H9 (cell line): ENCODE results near the gene NAP1L5. TPM values are rescaled to one million over a fixed set of nuclear protein-coding genes. Genes with fewer than 3 reads are reported as not detected.

Experiments used
- DNase-seq: peaks from one replicate; pipeline ENCODE4 v3.0.0-alpha.2; 2017
- H2AFZ ChIP-seq: one replicate; pipeline ENCODE4 v1.6.1; 2013; ENCODE audit warnings: mild to moderate bottlenecking, low read length, control low read depth, moderate library complexity
- H2AK5ac ChIP-seq: 2 replicates; pipeline ENCODE4 v1.6.1; 2013; ENCODE audit warnings: low read length, control low read depth, mixed read lengths; ENCODE audit not compliant: insufficient read length
- H2BK120ac ChIP-seq: one replicate; pipeline ENCODE4 v1.6.1; 2013; ENCODE audit warnings: low read depth, mild to moderate bottlenecking, low read length, control low read depth, inconsistent platforms; ENCODE audit not compliant: poor library complexity, severe bottlenecking
- H2BK12ac ChIP-seq: 2 replicates; pipeline ENCODE4 v1.6.1; 2013; ENCODE audit warnings: low read length, control low read depth, mixed read lengths, low read depth; ENCODE audit not compliant: insufficient read length
- H2BK15ac ChIP-seq: 2 replicates; pipeline ENCODE4 v1.6.1; 2013; ENCODE audit warnings: low read depth, low read length, control low read depth
- H2BK20ac ChIP-seq: one replicate; pipeline ENCODE4 v1.6.1; 2013; ENCODE audit warnings: low read depth, mild to moderate bottlenecking, low read length, control low read depth, inconsistent platforms; ENCODE audit not compliant: poor library complexity, severe bottlenecking
- H2BK5ac ChIP-seq: 2 replicates; pipeline ENCODE4 v1.6.1; 2013; ENCODE audit warnings: low read length, control low read depth, mixed read lengths; ENCODE audit not compliant: insufficient read length
- H3K14ac ChIP-seq: 2 replicates; pipeline ENCODE4 v1.6.1; 2013; ENCODE audit warnings: low read length, control low read depth; ENCODE audit not compliant: insufficient read depth
- H3K18ac ChIP-seq: 2 replicates; pipeline ENCODE4 v1.6.1; 2013; ENCODE audit warnings: low read depth, mild to moderate bottlenecking, mixed read lengths, low read length, control low read depth; ENCODE audit not compliant: insufficient read length
- H3K23ac ChIP-seq: 2 replicates; pipeline ENCODE4 v1.6.1; 2013; ENCODE audit warnings: low read length, control low read depth, mixed read lengths, low read depth; ENCODE audit not compliant: insufficient read length
- H3K23me2 ChIP-seq: 2 replicates; pipeline ENCODE4 v1.6.1; 2013; ENCODE audit warnings: low read depth, mild to moderate bottlenecking, mixed read lengths, low read length, control low read depth; ENCODE audit not compliant: insufficient read length, poor library complexity, severe bottlenecking
- H3K27ac ChIP-seq: 2 replicates; pipeline ENCODE4 v1.5.1; 2013; ENCODE audit warnings: low read length, control low read depth, mixed read lengths, low read depth; ENCODE audit not compliant: insufficient read length
- H3K27me3 ChIP-seq: 2 replicates; pipeline ENCODE4 v1.6.1; 2013; ENCODE audit warnings: low read length, control low read depth, inconsistent platforms; ENCODE audit not compliant: insufficient read depth
- H3K4ac ChIP-seq: 2 replicates; pipeline ENCODE4 v1.6.1; 2013; ENCODE audit warnings: low read depth, mild to moderate bottlenecking, control low read depth, inconsistent platforms, low read length, moderate library complexity
- H3K4me1 ChIP-seq: 2 replicates; pipeline ENCODE4 v1.6.1; 2013; ENCODE audit warnings: low read length, control low read depth, inconsistent platforms; ENCODE audit not compliant: insufficient read depth
- H3K4me2 ChIP-seq: 2 replicates; pipeline ENCODE4 v1.6.1; 2013; ENCODE audit warnings: low read length, control low read depth, mixed read lengths; ENCODE audit not compliant: insufficient read length, insufficient read depth
- H3K56ac ChIP-seq: 2 replicates; pipeline ENCODE4 v1.6.1; 2013; ENCODE audit warnings: low read depth, mild to moderate bottlenecking, mixed read lengths, low read length, control low read depth; ENCODE audit not compliant: insufficient read length
- H3K79me1 ChIP-seq: 2 replicates; pipeline ENCODE4 v1.6.1; 2013; ENCODE audit warnings: low read depth, mild to moderate bottlenecking, moderate library complexity, low read length, control low read depth, inconsistent platforms; ENCODE audit not compliant: insufficient read depth, poor library complexity, severe bottlenecking
- H3K79me2 ChIP-seq: 2 replicates; pipeline ENCODE4 v1.6.1; 2013; ENCODE audit warnings: low read length, control low read depth, inconsistent platforms; ENCODE audit not compliant: insufficient read depth
- H3K9ac ChIP-seq: 2 replicates; pipeline ENCODE4 v1.6.1; 2013; ENCODE audit warnings: low read length, control low read depth, mixed read lengths; ENCODE audit not compliant: insufficient read length; ENCODE audit errors: extremely low read depth
- H3K9me3 ChIP-seq: one replicate; pipeline ENCODE4 v1.6.1; 2013; ENCODE audit warnings: low read depth, low read length, inconsistent platforms; ENCODE audit not compliant: control insufficient read depth
- H3T11ph ChIP-seq: one replicate; pipeline ENCODE4 v1.6.1; 2013; ENCODE audit warnings: mild to moderate bottlenecking, low read length, control low read depth, inconsistent platforms
- H4K20me1 ChIP-seq: one replicate; pipeline ENCODE4 v1.6.1; 2013; ENCODE audit not compliant: control insufficient read depth, insufficient read length, insufficient read depth
- H4K5ac ChIP-seq: 2 replicates; pipeline ENCODE4 v1.6.1; 2013; ENCODE audit warnings: low read depth, mild to moderate bottlenecking, mixed read lengths, low read length, control low read depth; ENCODE audit not compliant: insufficient read length
- H4K8ac ChIP-seq: replicated peaks from 2 replicates; pipeline ENCODE4 v1.6.1; 2013; ENCODE audit warnings: low read length, control low read depth, mixed read lengths, low read depth; ENCODE audit not compliant: insufficient read length
- H4K91ac ChIP-seq: 2 replicates; pipeline ENCODE4 v1.6.1; 2013; ENCODE audit warnings: low read depth, mild to moderate bottlenecking, moderate library complexity, mixed read lengths, low read length, control low read depth; ENCODE audit not compliant: insufficient read length
- H3K27ac Mint-ChIP-seq, 3 experiments: 2 replicates in 2 of 3; 3 replicates in 1 of 3; pipeline ENCODE4 v1.8.0; 2020 to 2021; ENCODE audit warnings: mixed read lengths in 3 of 3, mild to moderate bottlenecking in 1 of 3, moderate library complexity in 1 of 3
- H3K27me3 Mint-ChIP-seq: 2 replicates; pipeline ENCODE4 v1.8.0; 2021; ENCODE audit warnings: low read depth, mild to moderate bottlenecking, moderate library complexity, mixed read lengths
- H3K36me3 Mint-ChIP-seq, 3 experiments: 2 replicates in 2 of 3; 3 replicates in 1 of 3; pipeline ENCODE4 v1.8.0; 2020 to 2021; ENCODE audit warnings: low read depth in 3 of 3, mixed read lengths in 3 of 3; ENCODE audit not compliant: insufficient read depth in 1 of 3
- H3K4me1 Mint-ChIP-seq, 2 experiments: 2 replicates each; pipeline ENCODE4 v1.8.0; 2020; ENCODE audit warnings: mixed read lengths in 2 of 2
- H3K4me3 Mint-ChIP-seq, 2 experiments: 2 replicates in 1 of 2; 3 replicates in 1 of 2; pipeline ENCODE4 v1.8.0; 2020 to 2021; ENCODE audit warnings: mild to moderate bottlenecking in 2 of 2, mixed read lengths in 2 of 2, moderate library complexity in 1 of 2
- H3K9me3 Mint-ChIP-seq, 2 experiments: 2 replicates in 1 of 2; 3 replicates in 1 of 2; pipeline ENCODE4 v1.8.0; 2020; ENCODE audit warnings: mild to moderate bottlenecking in 2 of 2, mixed read lengths in 2 of 2, moderate library complexity in 1 of 2
- WGBS: extraction: QIAGEN DNeasy Blood & Tissue Kit; methylation state at CpG from one replicate; pipeline ENCODE4 v1.1.7; 2013; ENCODE audit warnings: missing lambda C conversion rate, low lambda C conversion rate, mixed read lengths; ENCODE audit not compliant: insufficient read length; ENCODE audit errors: extremely low coverage; 5-methylcytosine and 5-hydroxymethylcytosine counted together
- total RNA-seq: library from RNA; stranded (reverse); gene quantifications from 2 replicates; pipeline ENCODE4 v1.2.1, GENCODE V29; 2021
- TF ChIP-seq, protein P1 (sequence below): fragments of 200-600 bp; sonication (generic); conservative IDR thresholded peaks from 3 replicates; pipeline ENCODE4 v1.8.0; 2021; ENCODE audit warnings: antibody characterized with exemption, mild to moderate bottlenecking

NAP1L5 gene
- total RNA-seq, 1 experiment from 2014 or later, result 2.2 TPM

- Histone ChIP-seq H2BK5ac (no peak overlapping the region), H3K23me2 (no peaks in the 10 kb centered on the region), H2AFZ (no peak overlapping the region), H3K4me1 (no peaks in the 10 kb centered on the region), H3T11ph (no peak overlapping the region), H2BK20ac (no peak overlapping the region), H2AK5ac (no peak overlapping the region), H3K79me1 (no peaks in the 10 kb centered on the region), H3K79me2 (no peaks in the 10 kb centered on the region), H2BK120ac (no peak overlapping the region), H3K27me3 (no peaks in the 10 kb centered on the region), H4K5ac (no peak overlapping the region), H2BK15ac (no peak overlapping the region), H3K9ac (no peak overlapping the region), H3K56ac (no peak overlapping the region), H4K8ac (no peak overlapping the region), H3K23ac (no peak overlapping the region), H3K4ac (no peak overlapping the region), H3K4me2 (no peak overlapping the region), H4K91ac (no peak overlapping the region), H2BK12ac (no peak overlapping the region), H3K18ac (no peak overlapping the region), H3K14ac (no peak overlapping the region), H4K20me1 (no peaks in the 10 kb centered on the region), H3K27ac (no peak overlapping the region), H3K9me3 (no peaks in the 10 kb centered on the region)
- Mint-ChIP-seq H3K27me3 (no peaks in the 10 kb centered on the region), H3K4me3 (no peak overlapping the region), H3K4me1 (no peaks in the 10 kb centered on the region), H3K9me3 (peaks cover 0 to 2% of the 10 kb centered on the region in 2 experiments; a peak in 1 of 5 replicates), H3K27ac (no peak overlapping the region), H3K36me3 (no peaks in the 10 kb centered on the region; a peak in 1 of 7 replicates)
- no peak for DNase-seq
- TF ChIP-seq, protein P1, sequence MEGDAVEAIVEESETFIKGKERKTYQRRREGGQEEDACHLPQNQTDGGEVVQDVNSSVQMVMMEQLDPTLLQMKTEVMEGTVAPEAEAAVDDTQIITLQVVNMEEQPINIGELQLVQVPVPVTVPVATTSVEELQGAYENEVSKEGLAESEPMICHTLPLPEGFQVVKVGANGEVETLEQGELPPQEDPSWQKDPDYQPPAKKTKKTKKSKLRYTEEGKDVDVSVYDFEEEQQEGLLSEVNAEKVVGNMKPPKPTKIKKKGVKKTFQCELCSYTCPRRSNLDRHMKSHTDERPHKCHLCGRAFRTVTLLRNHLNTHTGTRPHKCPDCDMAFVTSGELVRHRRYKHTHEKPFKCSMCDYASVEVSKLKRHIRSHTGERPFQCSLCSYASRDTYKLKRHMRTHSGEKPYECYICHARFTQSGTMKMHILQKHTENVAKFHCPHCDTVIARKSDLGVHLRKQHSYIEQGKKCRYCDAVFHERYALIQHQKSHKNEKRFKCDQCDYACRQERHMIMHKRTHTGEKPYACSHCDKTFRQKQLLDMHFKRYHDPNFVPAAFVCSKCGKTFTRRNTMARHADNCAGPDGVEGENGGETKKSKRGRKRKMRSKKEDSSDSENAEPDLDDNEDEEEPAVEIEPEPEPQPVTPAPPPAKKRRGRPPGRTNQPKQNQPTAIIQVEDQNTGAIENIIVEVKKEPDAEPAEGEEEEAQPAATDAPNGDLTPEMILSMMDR, result no peak
- WGBS, result no CpG with 5 or more reads among the region's 5 CpGs
These were observed 16.4 kb downstream of the NAP1L5 start for GRCh38 chr4:88681209-88681608.
